Neural cell (in vitro differentiated cells): ENCODE measurements around the gene EHD1.

ENCODE experiments used
- EP300 ChIP-seq: fragments of 450-650 bp; conservative IDR thresholded peaks from 2 replicates; pipeline ENCODE4 v1.6.1; 2014; ENCODE audit warnings: antibody characterized with exemption, mild to moderate bottlenecking, moderate library complexity; ENCODE audit not compliant: poor library complexity, severe bottlenecking
- POLR2AphosphoS5 ChIP-seq: IDR thresholded peaks from 2 replicates; pipeline ENCODE4 v1.6.1; 2012
- RAD21 ChIP-seq: fragments of 450-650 bp; conservative IDR thresholded peaks from 2 replicates; pipeline ENCODE4 v1.6.1; 2014; ENCODE audit warnings: antibody characterized with exemption, mild to moderate bottlenecking, moderate library complexity
- REST ChIP-seq: IDR thresholded peaks from 2 replicates; pipeline ENCODE4 v1.6.1; 2012; ENCODE audit warnings: borderline replicate concordance
- TAF1 ChIP-seq: IDR thresholded peaks from 2 replicates; pipeline ENCODE4 v1.6.1; 2012; ENCODE audit warnings: low read depth
- TF ChIP-seq, protein P1 (sequence below): fragments of 450-650 bp; IDR thresholded peaks from 2 replicates; pipeline ENCODE4 v1.5.1; 2014; ENCODE audit warnings: antibody characterized with exemption, mild to moderate bottlenecking, moderate library complexity; ENCODE audit not compliant: poor library complexity, severe bottlenecking

DNA sequence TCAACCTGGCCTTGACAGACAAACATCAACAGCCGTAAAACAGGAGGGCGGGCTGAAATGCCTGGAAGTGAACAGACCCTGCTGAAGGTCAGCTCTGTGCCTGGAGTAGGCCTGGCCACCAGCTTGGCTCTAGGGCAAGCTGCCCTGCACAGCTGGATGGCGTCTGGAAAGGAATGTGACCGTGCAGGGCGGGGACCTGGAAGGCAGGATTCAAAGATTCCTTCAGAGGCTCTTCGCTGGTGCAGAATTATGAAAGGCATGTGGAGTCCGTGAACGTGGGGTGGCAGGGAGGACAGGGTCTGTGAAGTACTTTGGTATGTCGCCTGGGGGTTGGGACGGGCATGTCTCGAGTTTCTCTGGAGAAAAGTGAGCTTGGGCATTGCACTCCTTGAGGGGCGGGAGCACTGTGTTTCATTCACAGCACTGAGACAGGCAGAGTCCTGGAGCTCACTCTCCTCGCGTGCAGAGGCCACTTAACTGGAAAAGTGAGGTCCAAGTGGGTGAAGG, 1.5 kb downstream of the EHD1 start:
- no peak for TF ChIP-seq TAF1
- TF ChIP-seq, protein P1, sequence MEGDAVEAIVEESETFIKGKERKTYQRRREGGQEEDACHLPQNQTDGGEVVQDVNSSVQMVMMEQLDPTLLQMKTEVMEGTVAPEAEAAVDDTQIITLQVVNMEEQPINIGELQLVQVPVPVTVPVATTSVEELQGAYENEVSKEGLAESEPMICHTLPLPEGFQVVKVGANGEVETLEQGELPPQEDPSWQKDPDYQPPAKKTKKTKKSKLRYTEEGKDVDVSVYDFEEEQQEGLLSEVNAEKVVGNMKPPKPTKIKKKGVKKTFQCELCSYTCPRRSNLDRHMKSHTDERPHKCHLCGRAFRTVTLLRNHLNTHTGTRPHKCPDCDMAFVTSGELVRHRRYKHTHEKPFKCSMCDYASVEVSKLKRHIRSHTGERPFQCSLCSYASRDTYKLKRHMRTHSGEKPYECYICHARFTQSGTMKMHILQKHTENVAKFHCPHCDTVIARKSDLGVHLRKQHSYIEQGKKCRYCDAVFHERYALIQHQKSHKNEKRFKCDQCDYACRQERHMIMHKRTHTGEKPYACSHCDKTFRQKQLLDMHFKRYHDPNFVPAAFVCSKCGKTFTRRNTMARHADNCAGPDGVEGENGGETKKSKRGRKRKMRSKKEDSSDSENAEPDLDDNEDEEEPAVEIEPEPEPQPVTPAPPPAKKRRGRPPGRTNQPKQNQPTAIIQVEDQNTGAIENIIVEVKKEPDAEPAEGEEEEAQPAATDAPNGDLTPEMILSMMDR = no peak
- TF ChIP-seq EP300 = no peak
- no peak for TF ChIP-seq POLR2AphosphoS5
- no peak for TF ChIP-seq REST
- no peak for TF ChIP-seq RAD21
